ENCODE measurements around the gene MOSPD3.

MOSPD3 gene

DNA sequence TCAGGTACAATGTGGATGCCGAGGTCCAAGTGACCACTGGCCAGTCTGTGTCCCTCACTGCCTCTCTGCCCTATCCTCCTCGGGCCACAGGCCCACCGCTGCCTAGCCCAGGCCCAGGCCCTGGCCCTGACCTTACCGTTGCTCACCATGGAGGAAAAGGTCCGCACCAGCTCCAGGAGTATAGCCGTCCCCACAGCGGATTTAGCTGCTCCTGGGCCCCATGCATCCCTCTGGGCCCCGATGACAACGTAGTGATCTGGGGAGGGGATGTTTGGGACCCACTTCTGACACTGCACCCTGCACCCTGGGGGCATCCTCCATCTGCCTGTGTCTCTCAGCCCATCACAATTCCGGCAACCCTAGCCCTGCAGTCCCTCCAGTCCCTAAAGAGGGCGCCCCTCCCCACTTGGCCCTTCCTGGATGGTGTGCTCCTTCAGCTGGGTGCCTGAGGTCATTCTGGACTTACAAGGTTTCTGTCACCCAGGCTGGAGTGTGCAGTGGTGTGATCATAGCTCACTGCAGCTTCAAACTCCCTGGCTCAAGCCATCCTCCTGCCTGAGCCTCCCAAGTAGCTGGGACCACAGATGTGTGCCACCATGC, 16.9 kb downstream of the MOSPD3 start:
- TF ChIP-seq, protein P1, sequence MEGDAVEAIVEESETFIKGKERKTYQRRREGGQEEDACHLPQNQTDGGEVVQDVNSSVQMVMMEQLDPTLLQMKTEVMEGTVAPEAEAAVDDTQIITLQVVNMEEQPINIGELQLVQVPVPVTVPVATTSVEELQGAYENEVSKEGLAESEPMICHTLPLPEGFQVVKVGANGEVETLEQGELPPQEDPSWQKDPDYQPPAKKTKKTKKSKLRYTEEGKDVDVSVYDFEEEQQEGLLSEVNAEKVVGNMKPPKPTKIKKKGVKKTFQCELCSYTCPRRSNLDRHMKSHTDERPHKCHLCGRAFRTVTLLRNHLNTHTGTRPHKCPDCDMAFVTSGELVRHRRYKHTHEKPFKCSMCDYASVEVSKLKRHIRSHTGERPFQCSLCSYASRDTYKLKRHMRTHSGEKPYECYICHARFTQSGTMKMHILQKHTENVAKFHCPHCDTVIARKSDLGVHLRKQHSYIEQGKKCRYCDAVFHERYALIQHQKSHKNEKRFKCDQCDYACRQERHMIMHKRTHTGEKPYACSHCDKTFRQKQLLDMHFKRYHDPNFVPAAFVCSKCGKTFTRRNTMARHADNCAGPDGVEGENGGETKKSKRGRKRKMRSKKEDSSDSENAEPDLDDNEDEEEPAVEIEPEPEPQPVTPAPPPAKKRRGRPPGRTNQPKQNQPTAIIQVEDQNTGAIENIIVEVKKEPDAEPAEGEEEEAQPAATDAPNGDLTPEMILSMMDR (conservative IDR thresholded peaks at IDR 0.05; ENCODE audit: low read length), result peak; percentile 26
- no peak overlapping the region for H3K4me3 ChIP-seq (ENCODE audit: low read length)
- DNase-seq (ENCODE audit: low read depth), result no peak

DNA sequence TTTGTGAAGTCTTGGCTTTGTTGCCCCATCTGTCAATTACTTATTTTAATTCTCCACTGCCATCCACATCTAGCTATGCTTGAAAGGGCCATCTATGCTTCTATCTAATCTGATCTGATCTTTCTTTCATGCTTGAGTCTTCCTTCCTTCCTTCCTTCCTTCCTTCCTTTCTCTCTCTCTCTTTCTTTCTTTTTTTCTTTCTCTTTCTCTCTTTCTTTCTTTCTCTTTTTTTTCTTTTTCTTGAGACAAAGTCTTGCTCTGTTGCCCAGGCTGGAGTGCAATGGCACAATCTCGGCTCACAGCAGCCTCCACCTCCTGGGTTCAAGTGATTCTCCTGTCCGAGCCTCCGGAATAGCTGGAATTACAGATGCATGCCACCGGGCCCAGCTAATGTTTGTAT, 17.7 kb downstream of the MOSPD3 start:
- TF ChIP-seq, protein P1 (conservative IDR thresholded peaks at IDR 0.05; ENCODE audit: low read length), result no peak
- no peak for DNase-seq (ENCODE audit: low read depth)
- no peak overlapping the region for H3K4me3 ChIP-seq (ENCODE audit: low read length)

DNA sequence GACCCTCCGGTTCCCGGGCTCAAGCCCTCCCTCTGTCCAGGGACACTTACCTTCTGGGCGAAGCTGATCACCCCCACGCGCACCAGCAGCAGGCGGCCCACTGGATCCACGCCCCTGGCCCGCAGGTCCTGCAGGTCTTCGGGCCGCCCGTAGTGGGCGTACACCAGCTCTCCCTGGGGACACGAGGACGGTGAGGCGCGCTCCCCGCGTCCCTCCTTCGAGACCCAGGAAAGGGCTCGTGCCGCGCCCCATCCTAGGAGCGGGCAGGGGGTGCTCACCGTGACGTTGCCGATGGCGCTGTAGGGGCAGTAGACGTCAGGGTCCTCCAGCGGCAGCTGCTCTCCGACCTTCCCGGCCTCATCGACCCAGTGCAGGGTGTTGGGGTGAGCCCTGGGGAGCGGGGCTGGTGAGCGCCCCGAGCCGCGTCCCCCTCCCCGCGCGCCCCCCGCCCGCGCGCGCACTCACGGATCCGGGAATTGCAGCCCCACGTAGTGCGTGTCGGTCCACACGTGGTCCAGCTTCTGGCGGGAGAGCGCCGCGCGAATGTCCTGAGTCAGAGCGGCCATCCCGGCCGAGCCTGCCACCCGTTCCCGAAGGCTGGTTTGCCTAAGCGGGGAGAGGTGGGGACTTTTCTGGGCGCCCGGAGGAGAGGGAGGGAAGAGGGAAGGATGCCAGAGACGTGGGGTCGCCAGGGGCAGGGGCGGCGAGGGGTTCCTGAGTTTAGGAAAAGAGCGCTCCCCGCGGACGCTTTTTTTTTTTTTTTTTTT, 20.8 kb downstream of the MOSPD3 start:
- peak; percentile 13 for DNase-seq (ENCODE audit: low read depth)
- H3K4me3 ChIP-seq (ENCODE audit: low read length), result peak overlapping the region; percentile 51
- TF ChIP-seq, protein P1 (conservative IDR thresholded peaks at IDR 0.05; ENCODE audit: low read length), result peak; percentile 27

DNA sequence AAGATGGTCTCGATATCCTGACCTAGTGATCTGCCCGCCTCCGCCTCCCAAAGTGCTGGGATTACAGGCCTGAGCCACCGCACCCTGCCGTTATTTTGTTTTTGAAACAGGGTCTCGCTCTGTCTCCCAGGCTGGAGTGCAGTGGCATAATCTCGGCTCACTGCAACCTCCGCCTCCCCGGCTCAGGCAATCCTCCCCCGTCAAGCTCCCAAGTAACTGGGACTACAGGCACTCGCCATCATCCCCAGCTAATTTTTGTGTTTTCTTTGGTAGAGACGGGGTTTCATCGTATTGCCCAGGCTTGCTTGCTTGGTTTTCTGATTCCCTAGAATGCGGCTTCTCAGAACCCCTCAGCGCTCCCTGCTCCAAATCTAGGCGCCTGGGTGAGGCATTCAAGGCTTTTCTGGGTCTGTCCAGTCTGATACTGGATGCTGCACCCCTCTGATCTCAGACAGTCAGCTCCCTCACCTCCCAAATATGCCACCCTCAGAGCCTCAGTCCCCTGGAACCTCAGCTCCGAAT, 27.7 kb downstream of the MOSPD3 start:
- no peak for DNase-seq (ENCODE audit: low read depth)
- H3K4me3 ChIP-seq (ENCODE audit: low read length), result no peak overlapping the region
- TF ChIP-seq, protein P1 (conservative IDR thresholded peaks at IDR 0.05; ENCODE audit: low read length), result no peak

DNA sequence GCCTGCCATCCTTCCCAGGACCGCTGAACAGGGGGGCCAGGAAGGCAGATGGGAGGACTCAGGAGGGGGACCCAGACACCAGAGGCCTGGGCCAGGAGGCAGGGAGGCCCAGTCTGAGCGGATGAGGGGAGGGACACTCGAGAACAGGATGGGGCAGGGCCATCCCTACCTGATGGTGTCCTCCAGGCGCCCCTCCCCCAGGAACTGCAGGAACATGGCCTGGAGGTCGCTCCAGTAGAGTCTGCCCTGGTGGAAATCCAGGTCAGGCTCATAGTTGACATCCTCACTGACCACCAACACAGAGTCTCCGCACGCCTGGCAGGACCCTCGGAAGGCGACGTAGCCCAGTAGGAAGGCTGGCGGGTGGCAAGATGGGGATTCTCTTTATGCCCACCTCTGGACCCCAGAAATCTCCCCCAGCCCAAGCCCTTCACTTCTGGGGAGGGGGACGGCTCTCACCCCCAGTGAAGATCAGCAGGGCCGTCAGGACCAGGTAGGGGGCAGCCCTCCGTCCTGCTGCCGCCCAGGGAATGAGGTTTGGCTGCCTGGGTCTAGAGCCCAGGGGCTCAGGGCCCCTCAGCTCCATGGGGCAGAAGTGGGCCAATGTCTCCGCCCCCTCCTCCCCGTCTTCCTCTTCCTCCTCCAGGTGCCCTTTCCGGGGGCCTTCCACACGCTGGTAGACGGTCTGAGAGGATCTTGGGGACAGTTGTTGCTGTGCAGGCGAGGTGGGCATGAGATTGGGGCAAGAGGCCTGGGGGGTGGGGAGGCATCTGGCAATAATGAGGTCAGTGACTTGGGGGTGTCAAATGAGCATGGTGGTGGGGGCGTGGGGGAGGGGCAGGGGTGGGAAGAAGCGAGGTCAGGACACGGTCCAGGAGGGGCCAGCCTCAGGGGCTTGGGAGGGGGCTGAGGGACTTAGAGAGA, 28.4 kb downstream of the MOSPD3 start:
- no peak for DNase-seq (ENCODE audit: low read depth)
- TF ChIP-seq, protein P1 (conservative IDR thresholded peaks at IDR 0.05; ENCODE audit: low read length), result no peak

DNA sequence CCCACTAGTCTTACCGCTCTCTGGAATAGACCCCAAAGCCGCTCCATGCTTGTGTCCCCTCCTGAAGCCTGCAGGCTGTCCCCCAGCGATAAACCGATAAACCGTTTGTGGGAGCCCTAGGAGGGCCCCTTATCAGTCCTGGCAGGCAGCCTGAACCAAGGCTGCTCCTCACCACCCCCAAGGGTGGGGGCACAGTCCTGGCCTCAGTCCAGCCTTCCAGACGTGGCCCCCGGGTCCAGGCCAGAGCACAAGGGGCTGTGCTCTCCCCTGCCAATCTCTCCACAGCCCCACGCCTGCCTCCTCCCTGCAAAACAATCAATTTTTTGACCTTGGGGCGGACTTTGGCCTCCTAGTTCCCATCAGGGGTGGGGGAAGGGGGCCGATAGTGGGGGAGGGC, 29.1 kb downstream of the MOSPD3 start, which contains the start of gene TFR2:
TFR2 (minus strand) TSS at position 90 of the 397 bp plus-strand sequence; CDS start at position 47, 43 bp downstream.
- H3K4me3 ChIP-seq (ENCODE audit: low read length), result no peak within 1 kb of the TSS
- no peak for DNase-seq (ENCODE audit: low read depth)
- TF ChIP-seq, protein P1 (conservative IDR thresholded peaks at IDR 0.05; ENCODE audit: low read length), result no peak

More for the DNA sequence above, 28.4 kb downstream of the MOSPD3 start:
- no peak overlapping the region for H3K4me3 ChIP-seq (ENCODE audit: low read length)
